Mucosa of descending colon (tissue), 3 donors: ENCODE data around the gene PER2. TPM values are rescaled to one million over a fixed set of nuclear protein-coding genes. Genes with fewer than 3 reads are reported as not detected.

Experiments
- ATAC-seq: fragments of 200-7000 bp; cut with Tn5 transposase; one replicate; pipeline ENCODE4 v1.9.1; 2020; ENCODE audit warnings: mild to moderate bottlenecking, moderate library complexity
- DNase-seq, 3 donors: peaks; one replicate each; pipeline ENCODE4 v3.0.0-alpha.2; 2020
- H3K36me3 ChIP-seq: fragments of 200-600 bp; one replicate; pipeline ENCODE4 v1.8.0; 2021; ENCODE audit warnings: low read depth, mild to moderate bottlenecking
- H3K4me1 ChIP-seq: fragments of 200-600 bp; one replicate; pipeline ENCODE4 v1.8.0; 2021; ENCODE audit warnings: low read depth, mild to moderate bottlenecking
- H3K4me3 ChIP-seq: fragments of 200-600 bp; one replicate; pipeline ENCODE4 v1.8.0; 2021; ENCODE audit warnings: mild to moderate bottlenecking
- H3K9me3 ChIP-seq: fragments of 200-600 bp; one replicate; pipeline ENCODE4 v1.8.0; 2021; ENCODE audit warnings: mild to moderate bottlenecking
- intact Hi-C, 2 donors: fragments of 100-400 bp; cut with DNase I in 1 of 2; cut with micrococcal nuclease in 1 of 2; formaldehyde crosslinking; loops; one replicate each; pipeline versions ENCODE4 v1.11.0 to v1.11.1; 2022; cut with DNase I, micrococcal nuclease
- total RNA-seq, 3 donors: library from RNA; stranded (reverse); fragmentation: NEBNext Ultra II Directional in 2 of 3; extraction: Animal tissue kit (Norgen Biotek cat#: 25700) in 2 of 3; gene quantifications; one replicate each; pipeline versions ENCODE4 v1.2.1 to v1.2.4, GENCODE V29; 2021 to 2023
- TF ChIP-seq, protein P1 (sequence below): fragments of 200-600 bp; IDR thresholded peaks from one replicate; pipeline ENCODE4 v1.8.0; 2022; ENCODE audit warnings: antibody characterized with exemption, mild to moderate bottlenecking
- donor health status: DM: no; HTN: no; CAD: no; lungs with moderate emphysema.
- donor health status: DM: no; HTN: no; CAD: no.
- donor health status: DM: no; HTN: yes; CAD: no.

PER2 gene
- total RNA-seq, 3 donors from 2014 or later, result 22.6 to 26.8 (median 22.6) TPM

DNA sequence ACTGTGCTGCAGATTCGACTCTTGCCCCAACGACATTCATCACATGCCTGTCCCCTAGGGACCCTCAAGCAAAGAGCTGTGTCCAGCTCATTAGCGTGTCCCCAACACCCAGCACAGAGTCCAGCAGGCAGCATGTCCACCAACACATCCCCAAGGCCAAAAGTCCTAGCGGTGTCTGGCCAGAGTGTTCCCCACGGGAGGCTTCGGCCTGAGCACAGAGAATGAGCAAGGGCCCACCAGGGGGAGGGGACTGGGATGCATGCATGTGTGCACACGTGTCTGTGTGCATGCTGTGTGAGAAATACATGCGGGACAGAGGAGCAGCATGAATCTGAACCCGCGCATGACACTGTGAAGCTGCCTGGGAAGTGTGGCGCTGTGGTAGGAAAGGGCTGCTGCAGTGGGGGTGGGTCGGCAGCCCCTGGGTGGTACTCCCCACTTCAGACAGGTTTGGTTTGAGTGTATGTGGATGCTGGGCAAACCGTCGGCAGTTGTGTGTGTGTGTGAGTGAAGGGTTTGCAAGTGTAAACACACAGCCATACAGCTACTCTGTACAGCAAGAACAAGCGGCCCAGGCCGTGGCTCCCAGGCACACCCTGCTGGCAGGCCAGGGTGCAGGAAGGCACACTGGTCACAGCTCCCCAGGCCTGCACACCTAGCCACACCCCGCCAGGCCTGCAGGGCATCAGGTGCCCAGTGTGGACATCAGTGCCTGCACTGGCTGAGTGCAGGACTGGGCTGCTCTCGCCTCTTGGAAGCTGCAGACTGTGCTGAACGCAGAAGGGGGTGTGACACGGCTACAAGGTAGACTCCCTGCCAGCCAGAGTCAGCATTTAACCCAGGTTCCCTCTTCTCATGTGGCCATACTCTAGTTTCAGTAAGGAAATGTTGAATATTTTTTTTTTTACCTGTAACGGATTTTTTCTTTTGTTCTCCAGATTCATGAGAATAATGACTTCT lies 29.1 kb downstream of the PER2 start:
- Histone ChIP-seq H3K9me3 (no peaks in the 10 kb centered on the region), H3K4me3 (no peak overlapping the region), H3K4me1 (peaks cover 11% of the 10 kb centered on the region), H3K36me3 (peaks cover 10% of the 10 kb centered on the region)
- ATAC-seq (peak; percentile 14), DNase-seq (peak in 2 of 3 donors; percentile 44 to 58)
- intact Hi-C loops, result loop anchor here (10.0 kb wide), 2 partner anchors 75 to 405 kb away; partner anchors contain the start of gene RAMP1 (in 1 of the 2)
- TF ChIP-seq, protein P1, sequence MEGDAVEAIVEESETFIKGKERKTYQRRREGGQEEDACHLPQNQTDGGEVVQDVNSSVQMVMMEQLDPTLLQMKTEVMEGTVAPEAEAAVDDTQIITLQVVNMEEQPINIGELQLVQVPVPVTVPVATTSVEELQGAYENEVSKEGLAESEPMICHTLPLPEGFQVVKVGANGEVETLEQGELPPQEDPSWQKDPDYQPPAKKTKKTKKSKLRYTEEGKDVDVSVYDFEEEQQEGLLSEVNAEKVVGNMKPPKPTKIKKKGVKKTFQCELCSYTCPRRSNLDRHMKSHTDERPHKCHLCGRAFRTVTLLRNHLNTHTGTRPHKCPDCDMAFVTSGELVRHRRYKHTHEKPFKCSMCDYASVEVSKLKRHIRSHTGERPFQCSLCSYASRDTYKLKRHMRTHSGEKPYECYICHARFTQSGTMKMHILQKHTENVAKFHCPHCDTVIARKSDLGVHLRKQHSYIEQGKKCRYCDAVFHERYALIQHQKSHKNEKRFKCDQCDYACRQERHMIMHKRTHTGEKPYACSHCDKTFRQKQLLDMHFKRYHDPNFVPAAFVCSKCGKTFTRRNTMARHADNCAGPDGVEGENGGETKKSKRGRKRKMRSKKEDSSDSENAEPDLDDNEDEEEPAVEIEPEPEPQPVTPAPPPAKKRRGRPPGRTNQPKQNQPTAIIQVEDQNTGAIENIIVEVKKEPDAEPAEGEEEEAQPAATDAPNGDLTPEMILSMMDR, result no peak

DNA sequence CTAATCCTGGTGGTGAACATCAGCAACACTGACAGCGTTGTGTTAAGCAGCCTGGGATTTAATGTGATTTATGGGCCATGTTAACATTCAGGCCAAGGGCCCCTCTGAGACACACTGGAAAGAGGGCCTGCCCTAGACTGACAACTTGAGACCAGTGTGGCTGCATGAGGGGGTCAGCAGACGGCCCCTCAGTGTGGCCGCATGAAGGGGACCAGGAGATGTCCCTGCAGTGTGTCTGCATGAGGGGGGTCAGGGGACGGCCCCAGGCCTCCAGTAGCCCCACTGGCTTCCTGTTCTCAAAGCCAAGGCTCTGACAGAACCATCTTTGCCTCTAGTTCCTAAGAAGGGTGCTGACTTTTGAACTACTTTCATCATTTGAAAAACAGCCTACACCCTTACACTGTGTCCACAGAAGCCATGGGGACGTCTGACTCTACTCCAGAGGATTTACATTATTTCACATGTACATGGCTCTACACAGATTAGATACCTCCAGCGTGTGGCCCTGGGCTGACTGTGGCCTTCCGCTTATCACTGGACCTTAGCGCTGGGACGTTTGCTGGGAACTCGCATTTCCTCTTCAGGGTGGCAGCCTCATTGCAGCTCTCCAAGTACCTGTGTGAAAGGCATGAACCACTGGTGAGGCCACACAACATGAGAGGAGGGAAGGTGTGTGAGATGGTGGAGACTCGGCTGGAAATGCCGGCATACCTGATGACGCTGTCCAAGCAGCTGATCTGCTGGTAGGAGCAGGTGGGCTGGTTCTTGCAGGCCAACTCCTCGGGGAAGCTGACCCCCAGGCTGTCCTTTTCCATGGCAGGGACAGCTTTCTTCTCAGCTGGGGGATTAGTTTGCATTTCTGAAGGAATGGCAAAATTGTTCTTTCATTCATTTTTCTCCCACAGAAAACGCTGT lies 30.4 kb downstream of the PER2 start:
- ATAC-seq (no peak), DNase-seq (no peak)
- peaks cover 10% of the 10 kb centered on the region for H3K36me3 ChIP-seq
- H3K9me3 ChIP-seq, result no peaks in the 10 kb centered on the region
- H3K4me3 ChIP-seq, result no peak overlapping the region
- intact Hi-C loops, result loop anchor here (10.0 kb wide), 2 partner anchors 77 to 403 kb away; partner anchors contain the start of gene RAMP1 (in 1 of the 2)
- TF ChIP-seq, protein P1, result no peak
- H3K4me1 ChIP-seq, result peaks cover 3% of the 10 kb centered on the region

DNA sequence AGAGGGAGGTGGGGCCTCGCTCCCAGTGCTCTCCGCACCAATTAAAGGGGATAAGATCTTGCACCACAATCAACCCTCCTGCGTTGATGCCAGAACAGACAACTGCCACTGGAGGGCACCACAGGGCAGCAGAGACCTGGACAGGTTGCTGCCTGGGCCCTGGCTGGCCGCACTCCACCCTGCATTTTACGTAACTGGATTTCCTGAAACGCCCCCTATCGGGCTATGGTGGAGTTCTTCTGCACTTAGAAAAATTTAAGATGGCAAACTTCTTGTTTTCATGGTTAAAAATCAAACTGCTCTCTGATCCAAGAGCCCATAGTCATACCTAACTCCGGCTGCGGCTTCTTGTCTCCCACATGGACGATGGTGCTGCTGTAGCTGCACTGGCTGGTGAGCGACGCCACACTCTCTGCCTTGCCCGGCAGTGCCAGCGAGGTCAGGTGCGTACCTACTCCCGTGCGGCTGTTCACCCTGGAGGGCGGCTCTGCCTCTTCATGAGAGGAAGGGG lies 31.8 kb downstream of the PER2 start:
- no peak overlapping the region for H3K4me3 ChIP-seq
- H3K9me3 ChIP-seq, result no peaks in the 10 kb centered on the region
- intact Hi-C loops, result loop anchor here (10.0 kb wide), 2 partner anchors 78 to 402 kb away; partner anchors contain the start of gene RAMP1 (in 1 of the 2)
- TF ChIP-seq, protein P1, result peak; percentile 71
- peak; percentile 94 for ATAC-seq
- peak; percentile 88 to 92 (median 89) for DNase-seq
- H3K36me3 ChIP-seq, result peaks cover 14% of the 10 kb centered on the region
- H3K4me1 ChIP-seq, result no peaks in the 10 kb centered on the region

DNA sequence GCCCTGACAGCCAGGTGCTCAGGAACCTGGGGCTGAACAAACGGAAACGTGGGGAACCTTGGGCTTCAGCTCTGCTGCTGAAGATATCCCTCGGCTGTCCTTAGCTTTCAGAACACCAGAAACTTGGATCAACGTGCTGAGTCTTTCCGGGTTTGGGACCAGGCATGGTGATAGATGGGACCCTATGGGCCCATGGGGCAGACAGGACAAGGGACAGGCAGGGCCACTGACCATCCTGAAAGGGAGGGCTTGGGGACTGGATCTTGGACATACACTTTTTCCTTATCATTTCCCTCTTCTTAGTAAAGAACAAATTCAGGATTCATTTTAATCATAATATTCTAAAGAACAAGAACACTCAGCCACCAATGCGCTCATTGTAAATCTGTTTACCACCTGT lies 32.3 kb downstream of the PER2 start:
- ATAC-seq, result no peak
- DNase-seq, result peak in 1 of 3 donors; percentile 10
- H3K4me3 ChIP-seq, result no peak overlapping the region
- no peaks in the 10 kb centered on the region for H3K4me1 ChIP-seq
- TF ChIP-seq, protein P1, result no peak
- peaks cover 14% of the 10 kb centered on the region for H3K36me3 ChIP-seq
- H3K9me3 ChIP-seq, result no peaks in the 10 kb centered on the region
- intact Hi-C loops, result loop anchor here (10.0 kb wide), 2 partner anchors 79 to 401 kb away; partner anchors contain the start of gene RAMP1 (in 1 of the 2)

DNA sequence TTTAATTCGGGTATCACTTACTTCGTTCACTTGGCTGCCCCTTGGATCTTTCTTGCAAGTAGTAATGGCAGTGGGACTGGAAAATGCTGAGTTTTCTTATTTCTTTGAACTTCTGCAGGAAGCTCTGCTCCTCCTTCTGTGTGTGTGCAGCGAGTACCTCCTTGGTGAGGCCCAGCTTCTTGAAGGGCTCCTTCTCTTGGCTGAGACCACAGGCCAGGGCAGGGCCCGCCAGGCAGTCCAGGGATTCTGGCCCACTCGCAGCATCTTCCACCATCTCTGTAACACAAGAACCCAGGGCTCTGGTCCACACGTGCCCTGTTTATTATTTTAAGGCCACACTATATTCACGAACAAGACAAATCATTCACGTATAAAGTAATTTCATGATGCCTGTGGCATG lies 32.8 kb downstream of the PER2 start:
- Histone ChIP-seq H3K36me3 (peaks cover 14% of the 10 kb centered on the region), H3K9me3 (no peaks in the 10 kb centered on the region), H3K4me1 (no peaks in the 10 kb centered on the region), H3K4me3 (no peak overlapping the region)
- TF ChIP-seq, protein P1, result no peak
- no peak for ATAC-seq
- DNase-seq, result no peak
- intact Hi-C loops, result loop anchor here (10.0 kb wide), 2 partner anchors 79 to 401 kb away; partner anchors contain the start of gene RAMP1 (in 1 of the 2)
